GM12873 (cell line): ENCODE data around the gene CD40LG.

Experiments
- TF ChIP-seq, protein P1 (sequence below): IDR thresholded peaks from 2 replicates; pipeline ENCODE4 v1.5.1; 2012; ENCODE audit warnings: low read depth, mild to moderate bottlenecking, moderate library complexity, low read length, control low read depth; ENCODE audit not compliant: insufficient read depth; ENCODE audit errors: missing control alignments

Gene CD40LG

DNA sequence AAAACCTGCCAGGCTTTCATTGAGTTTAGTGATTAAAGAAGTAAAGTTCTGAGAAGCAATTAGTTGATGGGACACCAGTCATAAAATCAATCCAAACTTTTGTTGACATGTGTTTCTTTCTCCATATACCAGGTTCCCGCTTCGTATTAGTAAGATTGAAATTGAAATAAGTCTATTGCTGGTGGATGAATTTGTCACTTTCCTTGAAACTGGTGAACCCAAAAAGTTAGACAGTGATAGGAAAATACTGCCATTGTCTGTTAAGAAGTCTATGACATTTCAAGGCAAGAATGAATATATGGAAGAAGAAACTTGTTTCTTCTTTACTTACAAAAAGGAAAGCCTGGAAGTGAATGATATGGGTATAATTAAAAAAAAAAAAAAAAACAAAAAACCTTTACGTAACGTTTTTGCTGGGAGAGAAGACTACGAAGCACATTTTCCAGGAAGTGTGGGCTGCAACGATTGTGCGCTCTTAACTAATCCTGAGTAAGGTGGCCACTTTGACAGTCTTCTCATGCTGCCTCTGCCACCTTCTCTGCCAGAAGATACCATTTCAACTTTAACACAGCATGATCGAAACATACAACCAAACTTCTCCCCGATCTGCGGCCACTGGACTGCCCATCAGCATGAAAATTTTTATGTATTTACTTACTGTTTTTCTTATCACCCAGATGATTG lies at the start of gene CD40LG:
TSS of gene CD40LG (plus strand) at position 482 of the 684 bp plus-strand sequence. CDS start at position 573, 91 bp downstream.
- TF ChIP-seq, protein P1, sequence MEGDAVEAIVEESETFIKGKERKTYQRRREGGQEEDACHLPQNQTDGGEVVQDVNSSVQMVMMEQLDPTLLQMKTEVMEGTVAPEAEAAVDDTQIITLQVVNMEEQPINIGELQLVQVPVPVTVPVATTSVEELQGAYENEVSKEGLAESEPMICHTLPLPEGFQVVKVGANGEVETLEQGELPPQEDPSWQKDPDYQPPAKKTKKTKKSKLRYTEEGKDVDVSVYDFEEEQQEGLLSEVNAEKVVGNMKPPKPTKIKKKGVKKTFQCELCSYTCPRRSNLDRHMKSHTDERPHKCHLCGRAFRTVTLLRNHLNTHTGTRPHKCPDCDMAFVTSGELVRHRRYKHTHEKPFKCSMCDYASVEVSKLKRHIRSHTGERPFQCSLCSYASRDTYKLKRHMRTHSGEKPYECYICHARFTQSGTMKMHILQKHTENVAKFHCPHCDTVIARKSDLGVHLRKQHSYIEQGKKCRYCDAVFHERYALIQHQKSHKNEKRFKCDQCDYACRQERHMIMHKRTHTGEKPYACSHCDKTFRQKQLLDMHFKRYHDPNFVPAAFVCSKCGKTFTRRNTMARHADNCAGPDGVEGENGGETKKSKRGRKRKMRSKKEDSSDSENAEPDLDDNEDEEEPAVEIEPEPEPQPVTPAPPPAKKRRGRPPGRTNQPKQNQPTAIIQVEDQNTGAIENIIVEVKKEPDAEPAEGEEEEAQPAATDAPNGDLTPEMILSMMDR: no peak

GRCh38 chrX:136598631-136599030 lies 49.3 kb upstream of the CD40LG start:
- TF ChIP-seq, protein P1: no peak

- TF ChIP-seq, protein P1: no peak
These were observed 47.9 kb upstream of the CD40LG start for GRCh38 chrX:136600059-136600458.

DNA sequence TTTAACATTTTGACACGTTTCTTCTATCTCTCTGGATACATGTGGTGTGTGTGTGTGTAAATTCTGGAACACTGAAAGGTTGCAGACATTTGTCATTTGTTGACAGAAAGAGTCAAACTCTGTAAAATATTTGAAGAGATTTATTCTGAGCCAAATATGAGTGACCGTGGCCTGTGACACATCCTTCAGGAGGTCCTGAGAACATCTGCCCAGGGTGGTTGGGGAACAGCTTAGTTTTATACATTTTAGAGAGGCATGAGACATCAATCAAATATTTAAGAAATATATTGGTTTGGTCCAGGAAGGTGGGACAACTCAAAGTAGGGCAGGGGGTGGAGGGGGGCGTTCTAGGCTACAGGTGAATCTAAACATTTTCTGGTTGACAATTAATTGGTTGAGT lies 40.7 kb upstream of the CD40LG start:
- TF ChIP-seq, protein P1: no peak

DNA sequence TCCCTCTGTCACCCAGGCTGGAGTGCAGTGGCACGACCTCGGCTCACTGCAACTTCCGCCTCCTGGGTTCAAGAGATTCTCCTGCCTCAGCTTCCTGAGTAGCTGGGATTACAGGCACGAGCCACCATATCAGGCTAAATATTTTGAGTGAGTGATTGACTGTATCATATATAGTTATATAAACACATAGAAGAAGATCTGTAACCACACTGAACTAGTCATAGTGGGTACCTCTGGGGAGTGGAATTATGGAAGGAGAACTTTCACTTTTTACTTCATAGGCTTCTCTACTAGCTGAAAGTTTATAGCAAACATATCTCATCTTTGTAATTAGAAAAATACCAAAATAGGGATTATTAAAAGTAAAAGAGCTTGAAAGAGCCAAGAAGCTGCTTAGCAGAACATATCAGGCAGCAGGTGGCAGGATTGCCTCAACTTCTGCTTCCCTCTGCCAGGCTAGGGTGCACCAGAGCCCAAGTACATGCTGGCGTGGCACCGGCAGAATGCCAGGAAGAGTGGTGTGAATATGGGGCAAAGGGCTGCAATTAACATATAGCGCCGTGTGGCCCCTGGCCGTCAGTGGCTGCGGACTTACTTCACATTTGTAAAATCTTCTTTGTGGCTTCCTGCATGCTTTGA lies 39.5 kb upstream of the CD40LG start:
- TF ChIP-seq, protein P1: peak; percentile 44

GRCh38 chrX:136616987-136617685 lies 30.8 kb upstream of the CD40LG start:
- TF ChIP-seq, protein P1: no peak

DNA sequence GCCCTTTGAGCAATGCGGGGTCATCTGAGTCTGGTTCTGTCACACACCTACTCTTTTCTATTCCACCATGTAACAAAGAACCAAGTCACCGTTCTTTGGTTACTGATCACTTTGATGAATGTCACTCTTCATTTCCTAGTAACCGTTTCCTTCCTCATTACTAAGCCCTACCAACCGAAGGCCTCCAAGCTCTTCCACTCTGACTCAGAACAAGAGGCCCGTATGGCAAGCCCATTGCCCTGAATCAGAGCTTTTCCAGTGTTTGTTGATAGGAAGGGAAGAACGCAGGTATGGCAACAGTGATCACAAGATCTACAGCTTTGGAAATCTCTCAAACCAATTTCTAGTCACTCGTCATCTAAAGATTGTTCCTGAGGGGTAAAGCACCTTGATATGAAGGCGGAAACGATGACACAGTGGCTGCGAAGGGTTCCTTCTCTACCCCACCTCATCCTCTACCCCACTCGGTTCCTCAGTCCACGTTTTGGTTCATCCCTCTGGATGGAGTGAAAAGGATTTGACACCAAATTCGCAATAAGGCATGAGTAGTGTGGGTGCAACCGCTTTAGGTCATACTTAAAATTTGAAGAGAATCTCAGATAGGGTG lies 28.0 kb upstream of the CD40LG start:
- TF ChIP-seq, protein P1: no peak
